Inflammatory macrophage treated with lipopolysaccharide for 4 hours (primary cell): ENCODE results near the gene CDYL2.
"Not testable (repeated sequence)": the region's sequence is repeated elsewhere in the genome, so short reads cannot be mapped to it uniquely, and the experiment has no call there.

Experiments
- DNase-seq: peaks from one replicate; pipeline ENCODE4 v3.0.0-alpha.2; 2020

Gene CDYL2

GRCh38 chr16:80742331-80742730 lies 62.1 kb downstream of the CDYL2 start:
- no peak for DNase-seq

DNA sequence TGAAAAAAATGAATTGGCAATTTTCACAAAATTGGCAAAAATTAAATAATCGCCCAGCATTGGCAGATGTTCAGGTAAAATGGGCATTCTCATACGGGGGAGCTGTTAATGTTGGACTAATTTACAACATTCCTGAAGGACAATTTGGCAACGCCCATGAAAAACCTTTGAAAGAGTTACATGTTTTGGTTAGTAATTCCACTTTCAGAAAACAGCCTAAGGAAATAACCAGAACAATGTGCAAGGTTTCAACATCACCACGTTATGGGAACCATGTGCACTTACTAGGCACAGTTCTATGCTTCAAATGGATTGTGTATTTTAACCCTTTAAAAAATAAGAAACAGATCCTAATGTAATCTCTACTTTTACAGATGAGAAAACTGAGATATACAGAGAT lies 62.7 kb downstream of the CDYL2 start:
- DNase-seq: no peak

DNA sequence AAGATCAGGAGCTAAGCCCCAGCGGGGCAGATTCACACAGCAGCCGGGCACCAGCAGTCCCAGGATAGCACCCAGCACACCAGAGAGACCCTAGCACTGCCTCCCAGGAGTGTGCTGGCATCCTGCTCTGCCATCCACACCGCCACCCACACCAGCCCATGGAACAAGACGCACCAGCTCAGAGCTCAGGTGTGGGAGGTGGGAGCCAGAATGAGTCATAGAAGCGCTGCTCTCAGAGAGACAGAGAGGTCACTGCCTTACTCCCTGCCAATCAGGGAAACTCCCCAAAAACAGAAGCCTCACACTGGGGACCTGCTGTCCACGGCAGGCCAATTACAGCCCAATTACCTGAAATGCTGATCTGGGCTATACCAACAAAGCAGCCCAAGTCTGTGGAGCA lies 64.9 kb downstream of the CDYL2 start:
- DNase-seq: no peak

DNA sequence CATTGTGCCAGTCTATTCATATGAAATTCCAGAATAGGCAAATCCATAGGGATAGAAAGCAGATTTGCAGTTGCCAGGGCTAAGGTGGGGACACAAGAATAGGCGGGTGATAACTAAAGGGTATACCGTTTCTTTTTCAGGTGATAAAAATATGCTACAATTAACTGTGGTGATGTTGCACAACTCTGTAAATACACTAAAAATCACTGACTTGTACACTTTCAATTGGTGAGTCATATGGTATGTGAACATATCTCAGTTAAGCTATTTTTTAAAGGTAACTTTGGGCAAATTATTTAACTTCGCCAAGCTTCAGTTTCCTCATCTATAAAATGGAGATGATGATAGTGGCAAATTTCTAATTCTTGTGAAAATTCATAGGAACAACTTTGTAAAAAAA lies 65.9 kb downstream of the CDYL2 start:
- no peak for DNase-seq

- DNase-seq: no peak
Measured at GRCh38 chr16:80735846-80736245, 68.6 kb downstream of the CDYL2 start.

DNA sequence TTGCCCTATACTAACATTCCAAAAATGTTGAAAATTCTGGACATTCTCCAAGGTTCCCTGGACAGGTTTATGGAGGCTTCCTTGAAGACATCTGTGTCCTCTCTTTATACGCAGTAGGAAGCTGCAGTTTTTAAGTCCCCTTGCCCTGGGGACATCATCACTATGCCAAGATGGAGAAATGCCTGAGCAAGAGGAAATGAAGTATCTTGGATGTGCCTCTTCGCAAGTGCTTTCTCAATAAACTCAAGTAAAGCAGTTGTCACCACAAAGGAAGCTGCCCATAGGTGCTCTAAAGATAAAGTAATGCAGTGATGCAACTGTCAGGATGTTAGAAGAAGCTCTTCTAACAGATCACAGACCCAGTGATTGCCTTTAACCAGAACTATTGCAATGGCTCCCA lies 71.0 kb downstream of the CDYL2 start:
- no peak for DNase-seq

DNA sequence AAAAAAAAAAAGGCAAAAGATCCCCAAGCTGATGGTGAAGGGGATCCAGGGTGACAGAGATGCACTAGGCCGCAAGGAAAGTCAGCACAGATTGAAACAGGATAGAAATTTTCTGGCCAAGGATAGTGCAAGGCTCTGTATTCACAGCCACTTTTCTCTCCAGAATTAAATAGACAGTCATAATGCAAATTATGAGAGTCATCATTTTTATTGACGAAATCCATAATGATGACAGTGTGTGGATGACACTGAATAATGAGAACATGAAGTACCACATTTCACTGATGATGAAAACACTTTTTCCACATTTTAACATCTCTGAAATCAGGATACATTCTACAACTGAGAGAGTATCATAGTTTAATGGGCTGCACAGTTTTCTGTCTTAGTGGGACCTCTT lies 72.5 kb downstream of the CDYL2 start:
- DNase-seq: no peak

DNA sequence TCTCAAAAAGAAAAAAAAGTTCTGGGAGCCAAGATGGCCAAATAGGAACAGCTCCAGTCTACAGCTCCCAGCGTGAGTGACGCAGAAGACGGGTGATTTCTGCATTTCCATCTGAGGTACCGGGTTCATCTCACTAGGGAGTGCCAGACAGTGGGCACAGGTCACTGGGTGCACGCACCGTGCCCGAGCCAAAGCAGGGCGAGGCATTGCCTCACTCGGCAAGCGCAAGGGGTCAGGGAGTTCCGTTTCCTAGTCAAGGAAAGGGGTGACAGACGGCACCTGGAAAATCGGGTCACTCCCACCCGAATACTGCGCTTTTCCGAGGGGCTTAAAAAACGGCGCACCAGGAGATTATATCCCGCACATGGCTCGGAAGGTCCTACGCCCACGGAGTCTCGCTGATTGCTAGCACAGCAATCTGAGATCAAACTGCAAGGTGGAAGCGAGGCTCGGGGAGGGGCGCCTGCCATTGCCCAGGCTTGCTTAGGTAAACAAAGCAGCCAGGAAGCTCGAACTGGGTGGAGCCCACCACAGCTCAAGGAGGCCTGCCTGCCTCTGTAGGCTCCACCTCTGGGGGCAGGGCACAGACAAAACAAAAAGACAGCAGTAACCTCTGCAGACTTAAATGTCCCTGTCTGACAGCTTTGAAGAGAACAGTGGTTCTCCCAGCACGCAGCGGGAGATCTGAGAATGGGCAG lies 77.2 kb downstream of the CDYL2 start:
- DNase-seq: not testable (repeated sequence)

GRCh38 chr16:80725566-80726162 lies 78.7 kb downstream of the CDYL2 start:
- DNase-seq: no peak

DNA sequence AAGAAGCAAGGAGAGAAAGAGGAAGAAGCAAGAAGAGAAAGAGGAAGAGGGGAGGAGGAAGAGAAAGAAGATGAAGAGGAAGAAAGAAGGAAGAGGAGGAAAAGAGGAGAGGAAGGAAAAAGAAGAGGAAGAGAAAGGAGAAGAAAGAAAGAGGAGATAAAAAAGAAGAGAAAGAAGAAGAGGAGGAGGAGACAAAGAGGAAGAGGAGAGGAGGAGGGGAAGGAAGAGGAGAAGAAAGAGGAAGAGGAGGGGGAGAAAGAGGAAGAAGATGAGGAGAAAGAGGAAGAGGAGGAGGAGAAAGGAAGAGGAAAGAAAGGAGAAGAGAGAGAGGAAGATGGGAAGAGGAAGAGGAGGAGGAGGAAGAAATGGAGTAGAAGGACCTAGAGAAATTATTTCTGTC lies 80.4 kb downstream of the CDYL2 start:
- DNase-seq: no peak

- no peak for DNase-seq
Measured at GRCh38 chr16:80723091-80723490, 81.3 kb downstream of the CDYL2 start.

DNA sequence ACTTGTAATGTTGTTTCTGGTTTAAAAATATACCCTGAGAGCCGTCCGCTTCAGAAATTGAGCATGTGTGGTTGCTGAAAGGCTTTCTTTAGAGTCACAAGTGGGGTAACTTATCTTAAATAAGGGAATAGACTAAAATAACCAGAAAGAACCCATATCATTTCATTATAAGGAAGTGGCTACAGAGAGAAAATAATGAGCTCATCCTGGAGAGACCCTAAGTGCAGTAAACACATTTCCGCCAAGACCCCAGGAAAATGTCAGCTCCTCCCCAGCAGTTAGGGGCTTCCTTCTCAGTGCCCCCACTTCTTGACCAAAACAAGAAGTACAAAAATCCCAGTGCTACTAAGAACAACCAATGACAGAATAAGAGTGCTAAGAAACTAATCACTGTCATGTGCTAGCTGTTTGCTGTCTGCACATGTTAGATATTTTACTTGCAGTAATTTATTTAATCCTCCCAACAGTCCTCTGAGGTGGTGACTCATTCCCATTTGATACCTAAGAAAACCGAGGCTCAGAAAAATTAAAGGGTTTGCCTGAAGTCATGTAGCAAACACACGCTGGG lies 83.5 kb downstream of the CDYL2 start:
- DNase-seq: no peak

- DNase-seq: no peak
Measured at GRCh38 chr16:80719573-80719972, 84.8 kb downstream of the CDYL2 start.

DNA sequence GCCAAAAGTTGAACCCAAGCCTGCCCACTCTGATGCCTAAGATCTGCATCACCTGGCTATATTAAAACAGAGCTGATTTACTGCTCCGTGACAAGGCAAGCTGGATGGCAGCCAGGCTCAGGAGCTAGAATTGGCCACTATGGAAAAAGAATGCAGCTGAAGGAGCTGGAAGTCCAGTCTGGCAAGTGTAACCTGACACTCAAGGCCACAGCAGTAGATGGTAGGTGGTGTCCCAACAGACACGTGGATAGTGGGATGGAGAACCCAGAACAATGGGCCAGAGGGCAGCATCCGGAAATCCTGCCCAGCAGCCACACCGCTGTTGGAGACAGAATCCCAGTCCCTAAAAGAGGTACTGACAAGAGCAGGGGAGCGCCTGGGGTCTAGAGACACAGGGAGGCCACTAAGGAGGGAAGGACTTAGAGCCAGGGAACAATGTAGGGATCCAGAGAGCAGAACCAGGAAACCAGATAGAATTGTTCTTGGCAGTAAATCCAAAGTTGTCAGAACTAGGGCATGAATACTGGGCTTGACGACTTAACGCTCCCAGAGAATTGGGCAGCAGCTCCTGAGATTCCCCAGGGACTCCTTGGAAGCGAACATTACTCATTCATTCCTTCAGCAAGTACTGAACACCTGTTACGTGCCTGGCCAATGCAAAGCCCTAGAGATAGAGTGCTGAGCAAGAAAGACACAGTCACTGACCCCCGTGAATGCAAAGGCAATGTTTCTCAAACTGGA lies 85.7 kb downstream of the CDYL2 start:
- DNase-seq: no peak

GRCh38 chr16:80717611-80718010 lies 86.8 kb downstream of the CDYL2 start:
- no peak for DNase-seq

DNA sequence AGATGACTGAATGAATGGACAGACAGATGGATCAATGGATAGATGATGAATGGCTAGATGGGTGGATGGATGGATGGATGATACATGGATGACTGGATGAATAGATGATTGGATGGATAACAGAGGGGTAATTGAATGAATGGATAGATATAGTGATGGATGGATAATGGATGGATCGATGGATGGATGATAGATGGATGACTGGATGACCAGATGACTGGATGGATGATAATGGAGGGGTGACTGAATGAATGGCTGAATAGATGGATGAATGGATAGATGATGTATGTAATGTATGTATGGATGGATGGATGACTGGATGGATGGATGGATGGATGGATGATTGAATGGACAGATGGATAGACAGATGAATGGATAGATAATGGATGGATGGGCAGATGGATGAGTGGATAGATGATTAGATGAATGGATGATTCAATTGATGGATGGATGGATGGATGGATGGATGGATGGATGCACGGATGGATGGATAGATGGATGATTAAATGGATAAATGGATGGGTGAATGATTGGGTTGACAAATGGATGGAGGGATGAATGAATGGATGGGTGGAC lies 87.7 kb downstream of the CDYL2 start:
- DNase-seq: no peak

DNA sequence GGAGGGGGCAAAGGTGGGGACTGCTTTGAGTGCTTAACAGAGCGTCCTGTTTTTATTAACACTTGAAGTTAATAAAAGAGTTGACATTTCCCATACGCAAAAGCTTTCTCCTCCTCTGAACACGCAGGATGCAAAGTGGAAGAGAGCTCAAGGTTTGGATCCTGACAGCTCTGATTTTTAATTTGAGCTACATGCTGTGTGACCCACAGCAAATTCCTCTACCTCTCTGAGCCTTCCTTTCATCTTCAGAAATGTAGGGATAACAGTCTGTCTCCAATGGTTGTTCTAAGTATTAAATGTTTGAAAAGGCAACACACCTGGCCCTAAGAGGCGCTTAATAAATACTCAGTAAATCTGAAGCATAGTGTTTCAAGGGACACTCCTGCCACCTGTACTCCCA lies 93.0 kb downstream of the CDYL2 start:
- DNase-seq: no peak

GRCh38 chr16:80710918-80711317 lies 93.5 kb downstream of the CDYL2 start:
- no peak for DNase-seq

DNA sequence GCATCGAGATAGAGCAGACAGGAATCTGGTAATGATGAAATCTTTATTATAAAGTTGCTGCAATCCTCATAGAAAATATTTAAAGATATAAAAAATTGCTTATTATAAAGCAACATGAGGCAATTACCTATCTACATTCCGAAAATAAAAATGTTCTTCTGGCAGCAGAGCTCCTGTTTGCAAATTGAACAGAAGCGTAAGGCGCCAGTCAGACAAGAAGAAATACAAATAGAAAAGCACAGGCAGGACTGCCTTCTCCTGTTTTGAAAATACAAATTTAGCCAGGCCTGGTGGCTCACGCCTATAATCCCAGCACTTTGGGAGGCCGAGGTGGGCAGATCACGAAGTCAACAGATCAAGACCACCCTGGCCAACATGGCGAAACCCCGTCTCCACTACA lies 95.6 kb downstream of the CDYL2 start:
- DNase-seq: no peak

DNA sequence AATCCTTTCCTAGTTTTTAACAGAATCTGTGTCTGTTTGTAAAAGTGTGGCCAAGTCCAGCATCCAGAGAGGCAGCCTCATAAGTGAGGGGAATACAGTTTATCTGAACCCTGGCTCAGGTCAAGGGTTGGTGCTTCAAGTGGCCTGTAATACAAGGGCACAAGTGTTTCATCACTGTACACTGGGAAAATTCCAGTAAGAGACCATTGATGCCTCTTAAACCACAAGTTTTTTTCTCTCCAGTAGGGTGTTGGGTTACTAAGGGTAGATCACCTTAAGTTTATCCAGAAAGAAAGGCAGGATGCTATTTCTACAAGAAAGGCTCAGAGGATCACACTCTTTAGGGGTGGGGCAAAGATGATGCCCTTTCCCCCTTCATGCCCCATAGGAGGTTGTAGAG lies 96.7 kb downstream of the CDYL2 start:
- no peak for DNase-seq

- no peak for DNase-seq
Measured at GRCh38 chr16:80705596-80705995, 98.8 kb downstream of the CDYL2 start.

GRCh38 chr16:80704751-80705505 lies 99.5 kb downstream of the CDYL2 start:
- DNase-seq: no peak
